Right lung (tissue), 5 donors: ENCODE measurements around the gene MRPL47. TPM values are rescaled to one million over a fixed set of nuclear protein-coding genes. Genes with fewer than 3 reads are reported as not detected.

ENCODE experiments used
- polyA plus RNA-seq, 5 donors: library from polyadenylated mRNA; unstranded; fragments of 120-200 nt; gene quantifications; one replicate each; pipeline versions ENCODE4 v1.2.1 to v1.2.3, GENCODE V29; 2013; ENCODE audit warnings: inconsistent platforms in 1 of 5, low replicate concordance in 1 of 5; ENCODE audit not compliant: insufficient read length in 5 of 5, insufficient read depth in 1 of 5

The MRPL47 gene
- polyA plus RNA-seq, 5 donors, result 41.1 to 62.8 (median 50.3) TPM

Other genes with a start within 250 kb of the MRPL47 start
- 10 to 100 TPM; 33.8 to 54.4 (median 43.9) TPM for gene GNB4, start 153.2 kb downstream of the MRPL47 start, polyA plus RNA-seq
- 100 to 1,000 TPM in 3 of 5 donors, 10 to 100 TPM in 2; 93.8 to 132 (median 101) TPM for gene ACTL6A, start 41.7 kb downstream of the MRPL47 start, polyA plus RNA-seq
- 100 to 1,000 TPM; 126 to 180 (median 149) TPM for gene NDUFB5, start 156 bp upstream of the MRPL47 start, polyA plus RNA-seq
- 10 to 100 TPM; 14.5 to 27.6 (median 23.3) TPM for gene USP13, start 48.4 kb upstream of the MRPL47 start, polyA plus RNA-seq